Epidermal melanocyte (primary cell): ENCODE measurements around the gene KRT40.

Experiments
- DNase-seq: peaks from one replicate; pipeline ENCODE4 v3.0.0; 2011; ENCODE audit warnings: low spot score; ENCODE audit not compliant: insufficient read length

KRT40 gene

DNA sequence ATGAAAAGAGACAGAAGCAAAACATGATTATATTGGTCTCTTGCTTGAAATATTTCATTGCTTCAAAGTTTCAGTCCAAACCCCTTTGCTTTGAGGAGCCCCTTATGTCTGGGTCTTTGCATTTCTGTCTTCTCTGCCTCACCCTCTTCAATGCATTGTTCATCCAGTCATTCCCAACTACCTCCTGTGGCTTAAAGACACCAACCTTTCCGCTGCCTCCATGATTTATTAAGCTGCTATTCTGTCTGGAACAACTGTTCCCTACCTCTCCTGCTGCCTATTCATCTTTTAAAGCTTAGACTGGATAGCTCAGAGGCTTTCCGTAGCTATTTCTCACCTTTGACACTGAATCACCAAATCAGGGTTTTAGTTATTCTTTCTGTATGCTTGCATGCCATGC, 13.2 kb upstream of the KRT40 start:
- DNase-seq = no peak

DNA sequence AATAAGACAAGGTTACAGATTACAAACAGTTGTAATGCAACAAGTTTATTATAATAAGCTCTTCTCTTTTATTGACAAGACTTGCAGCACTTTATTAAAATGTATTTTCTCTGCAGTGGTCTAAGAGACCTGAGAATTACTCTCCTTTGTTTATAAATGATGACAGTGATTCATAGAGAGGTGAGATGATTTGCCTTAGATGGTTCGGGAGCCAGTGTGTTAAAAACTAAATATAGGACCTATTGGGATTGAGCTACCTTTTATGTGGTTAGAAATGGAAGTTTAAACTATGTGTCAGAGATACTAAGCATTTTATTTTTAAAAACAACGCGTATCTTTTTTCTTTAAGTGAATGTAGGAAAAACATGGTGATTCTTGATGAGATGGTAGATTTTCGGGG, 12.7 kb upstream of the KRT40 start:
- no peak for DNase-seq

DNA sequence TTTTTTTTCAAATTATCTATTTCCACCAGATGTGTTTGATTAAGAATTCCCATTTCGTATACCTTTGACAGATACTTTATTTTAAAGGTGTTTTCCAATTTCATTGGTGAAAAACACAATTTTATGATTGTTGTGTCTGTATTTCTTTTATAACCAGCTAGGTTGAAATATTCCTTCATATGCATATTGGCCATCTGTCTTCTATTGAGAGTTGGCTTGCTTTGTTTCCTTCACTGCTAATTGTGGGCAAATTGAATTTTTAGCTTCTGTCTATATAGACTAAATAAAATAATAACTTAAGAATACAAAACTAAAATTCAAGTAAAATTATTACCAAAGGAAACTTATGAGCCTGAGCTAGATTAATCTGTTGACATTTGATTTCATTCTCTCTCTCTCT, 11.0 kb upstream of the KRT40 start:
- no peak for DNase-seq

DNA sequence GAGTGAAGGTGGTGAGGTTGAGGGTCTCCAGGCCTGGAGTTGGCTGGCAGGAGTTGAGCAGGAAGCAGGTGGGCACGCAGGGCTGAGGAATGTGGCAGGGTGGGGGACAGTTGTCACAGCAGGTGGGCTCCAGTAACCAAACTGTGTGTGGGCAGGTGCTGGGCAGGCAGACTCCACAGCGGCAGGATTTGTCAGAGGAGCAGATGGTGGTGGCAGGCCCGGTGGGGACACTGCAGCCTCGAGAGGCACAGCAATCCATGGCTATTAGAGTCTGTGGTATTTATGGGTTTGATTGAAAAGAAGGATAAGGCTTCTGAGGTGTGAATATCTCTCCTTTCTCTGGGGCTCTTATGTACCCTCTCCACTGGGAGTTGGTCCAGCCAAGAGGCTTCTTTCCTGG, 9.7 kb upstream of the KRT40 start, which contains the start of gene KRTAP3-3:
Gene KRTAP3-3 (minus strand): TSS at position 326 of the 400 bp plus-strand sequence. CDS start 67 bp downstream, at position 259.
- no peak for DNase-seq

DNA sequence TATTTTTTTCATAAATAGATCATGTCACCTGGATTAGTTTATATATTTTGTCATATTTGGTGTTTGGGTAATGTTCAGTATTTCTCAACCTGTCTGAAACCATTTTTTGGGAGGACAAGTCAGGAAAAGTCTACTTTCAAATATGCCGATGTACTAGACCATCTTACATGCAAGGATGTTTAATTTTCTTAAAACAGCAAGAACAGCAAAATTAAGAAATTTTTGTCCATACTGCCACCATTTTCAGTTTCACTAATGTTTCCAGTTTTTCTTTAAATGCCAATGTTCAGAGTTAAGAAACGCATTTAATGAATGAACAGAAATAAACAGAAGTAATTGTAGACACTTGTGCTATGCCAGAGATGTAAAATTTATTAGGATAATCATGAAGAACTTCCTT, 9.0 kb upstream of the KRT40 start:
- DNase-seq = no peak

DNA sequence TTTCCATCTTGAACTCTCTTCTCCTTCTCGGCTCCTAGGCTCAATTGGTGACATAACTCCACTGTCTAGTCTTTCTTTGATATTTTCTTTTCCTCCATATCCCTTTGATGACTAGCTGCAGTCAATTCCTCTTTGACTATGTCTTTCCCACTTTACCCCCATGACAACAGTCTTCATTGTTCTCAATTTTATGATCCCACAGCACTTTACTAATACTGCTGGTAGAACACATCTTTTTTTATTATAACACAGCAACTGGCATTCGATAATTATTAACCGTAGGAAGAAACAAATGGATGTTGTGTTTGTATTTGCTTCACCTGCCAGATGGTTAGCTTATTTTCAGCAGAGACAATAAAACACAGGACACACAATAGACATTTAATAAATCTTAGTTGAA, 8.5 kb upstream of the KRT40 start:
- DNase-seq = no peak

DNA sequence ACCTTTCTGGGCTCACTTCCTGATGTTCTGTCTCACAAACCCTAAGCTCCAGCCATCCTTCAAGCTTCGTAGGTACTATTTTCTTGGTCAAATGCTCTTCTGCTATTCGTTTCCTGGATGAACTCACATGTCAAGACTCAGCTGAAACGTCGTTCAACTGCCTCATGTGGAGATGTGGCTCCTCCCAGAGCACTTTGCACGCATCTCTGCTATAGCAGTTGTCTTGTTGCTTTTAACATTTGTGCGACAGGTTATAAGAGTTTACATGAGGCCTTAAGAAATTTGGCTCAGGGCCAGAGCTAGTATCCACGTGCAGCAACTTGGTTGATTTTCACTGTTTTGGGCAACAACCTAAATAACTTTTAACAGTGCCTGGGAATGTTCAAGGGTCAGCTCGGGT, 2.8 kb upstream of the KRT40 start:
- DNase-seq = no peak

DNA sequence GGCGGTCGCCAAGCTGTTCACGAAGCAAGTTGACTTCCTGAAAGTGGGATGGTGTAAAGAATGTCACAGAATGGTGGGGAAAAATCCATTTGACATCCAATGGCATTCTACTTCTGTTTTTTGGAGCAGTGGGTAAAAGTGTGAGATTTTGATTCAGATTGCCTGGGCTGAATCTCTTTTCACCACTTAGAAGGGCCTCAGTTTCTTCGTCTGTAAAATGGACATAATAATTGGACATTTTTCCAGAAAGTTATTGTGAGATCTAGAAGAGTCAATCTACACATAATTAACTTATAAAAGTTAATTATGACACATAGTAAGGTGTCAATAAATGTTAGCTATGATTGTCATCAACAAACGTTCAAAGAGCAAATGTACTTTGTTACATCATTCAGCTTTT, 3.0 kb downstream of the KRT40 start:
- DNase-seq = no peak

DNA sequence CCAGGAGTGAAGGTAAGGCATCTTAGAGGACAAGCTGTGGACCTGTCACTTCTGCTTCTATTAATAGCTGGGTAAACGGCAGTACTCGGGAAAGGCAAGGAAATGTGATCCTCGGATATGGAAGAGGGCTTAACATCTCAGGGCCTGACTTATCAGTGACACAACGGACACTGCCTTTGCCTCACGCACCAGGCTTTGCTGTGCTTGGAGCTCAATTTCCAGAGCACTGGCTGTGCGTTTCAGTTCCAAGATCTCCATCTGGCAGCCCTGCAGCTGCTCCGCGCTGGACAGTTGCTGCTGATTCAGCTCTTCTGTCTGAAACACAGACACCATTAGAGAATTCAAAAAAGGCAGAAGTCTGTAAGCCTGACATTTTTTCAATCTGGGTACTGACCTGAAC, 3.5 kb downstream of the KRT40 start:
- DNase-seq = no peak

DNA sequence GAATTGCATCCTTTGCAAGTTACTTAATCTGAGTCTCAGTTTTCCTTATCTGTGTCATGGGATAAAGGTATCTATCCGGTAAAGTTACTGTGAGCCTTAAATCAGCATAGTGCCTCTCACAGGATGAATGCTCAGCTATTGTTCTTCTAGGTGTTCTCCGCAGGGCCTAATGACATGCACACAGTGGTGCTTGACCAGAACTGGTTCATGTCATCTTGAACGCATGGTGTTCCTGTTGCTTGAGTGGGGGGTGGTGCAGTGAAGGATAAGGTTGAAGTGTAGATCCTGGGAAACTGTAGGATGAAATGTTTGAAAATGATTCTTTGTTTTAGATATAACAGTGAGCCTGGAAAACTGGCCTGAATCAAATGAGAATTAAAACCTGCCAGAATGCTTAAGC, 4.0 kb downstream of the KRT40 start:
- no peak for DNase-seq

DNA sequence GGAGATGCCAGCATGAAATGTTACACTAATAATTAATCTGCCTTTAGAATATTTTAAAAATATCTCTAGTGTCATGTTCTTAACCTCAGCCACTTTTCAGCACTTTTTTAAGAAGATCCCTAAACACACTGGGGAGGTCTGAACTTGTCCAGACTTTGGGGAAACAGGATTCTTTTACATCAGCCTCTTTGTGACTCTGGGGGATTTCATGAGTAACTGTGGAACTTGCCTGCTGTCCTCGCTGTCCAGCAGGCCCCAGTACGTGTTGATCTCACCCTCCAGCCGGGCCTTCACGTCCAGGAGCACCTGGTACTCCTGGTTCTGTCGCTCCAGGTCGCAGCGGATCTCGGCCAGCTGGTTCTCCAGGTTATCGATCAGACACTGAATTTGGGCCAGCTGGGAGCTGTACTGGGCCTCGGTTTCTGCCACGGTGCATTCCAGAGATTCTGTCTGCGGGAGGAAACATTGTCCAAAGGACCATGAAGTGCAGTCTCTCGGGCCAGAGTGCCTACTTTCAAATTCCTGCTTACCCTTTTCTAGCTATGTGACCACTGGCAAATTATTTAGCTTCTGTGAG, 5.5 kb downstream of the KRT40 start:
- DNase-seq = no peak

DNA sequence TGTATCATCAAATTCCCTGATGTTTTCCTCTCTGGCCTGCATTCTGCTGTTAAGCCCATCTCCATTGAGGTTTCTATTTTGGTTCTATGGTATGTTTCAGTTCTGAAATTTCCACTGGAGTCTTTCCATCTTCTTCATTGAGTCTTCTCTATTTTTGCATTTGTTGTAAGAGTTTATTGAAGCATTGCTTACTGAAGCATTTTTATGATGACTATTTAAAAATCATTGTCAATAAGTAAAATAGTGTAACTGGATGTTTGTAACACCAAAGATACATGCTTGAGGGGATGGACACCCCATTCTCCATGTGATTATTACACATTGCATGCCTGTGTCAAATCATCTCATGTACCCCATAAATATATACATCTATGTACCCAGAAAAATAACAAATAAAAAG, 8.6 kb downstream of the KRT40 start:
- no peak for DNase-seq

DNA sequence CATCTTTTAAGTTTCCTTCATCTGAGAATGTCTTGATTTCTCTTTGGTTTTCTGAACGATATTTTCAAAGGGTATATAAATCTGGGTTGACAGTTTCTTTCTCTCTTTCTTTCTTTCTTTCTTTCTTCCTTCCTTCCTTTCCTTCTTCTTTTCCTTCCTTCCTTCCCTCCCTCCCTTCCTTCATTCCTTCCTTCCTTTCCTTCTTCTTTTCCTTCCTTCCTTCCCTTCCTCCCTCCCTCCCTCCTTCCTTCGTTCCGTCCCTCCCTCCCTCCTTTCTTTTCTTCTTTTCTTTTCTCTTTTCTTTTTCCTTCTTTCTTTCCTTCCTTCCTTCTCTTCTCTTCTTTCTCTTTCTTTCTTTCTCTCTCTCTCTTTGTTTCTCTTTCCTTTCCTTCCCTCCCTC, 9.8 kb downstream of the KRT40 start:
- DNase-seq = no peak

DNA sequence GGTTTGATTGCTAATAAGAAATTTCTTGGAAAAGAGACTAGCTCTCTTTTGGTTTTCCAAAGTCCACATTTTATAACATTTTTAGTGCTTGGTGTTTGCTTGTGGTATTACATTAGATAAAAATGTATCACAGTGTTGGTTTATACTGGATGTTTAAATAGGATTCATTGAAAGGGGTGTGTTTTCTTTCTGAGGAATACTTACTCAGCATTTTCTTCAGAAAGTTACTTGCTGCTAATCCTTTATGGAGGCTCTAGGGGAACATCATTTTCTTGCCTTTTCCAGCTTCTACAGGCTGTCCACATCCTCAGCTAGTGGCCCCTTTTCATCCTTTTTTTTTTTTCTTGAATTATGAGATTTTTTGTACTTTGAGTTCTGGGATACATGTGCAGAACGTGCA, 16.5 kb downstream of the KRT40 start:
- no peak for DNase-seq

DNA sequence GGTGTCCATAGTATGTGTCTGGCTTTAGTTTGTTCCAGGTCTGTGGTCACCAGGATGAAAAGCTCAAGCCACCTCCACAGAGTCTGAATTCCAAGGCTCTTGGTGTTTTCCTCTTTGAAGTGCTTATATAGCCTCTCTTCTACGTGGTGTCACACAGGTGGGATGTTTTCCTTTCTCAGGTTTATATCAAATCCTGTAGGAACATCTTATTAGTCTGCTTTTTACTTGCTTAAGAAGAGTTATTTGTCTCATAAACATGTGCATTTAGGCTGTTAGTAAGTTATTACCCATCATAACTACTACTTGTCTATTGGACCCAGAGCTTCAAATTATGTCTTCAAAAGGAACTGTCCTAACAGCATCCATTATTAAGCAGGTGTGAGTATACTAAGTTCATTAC, 17.3 kb downstream of the KRT40 start, which contains the start of gene KRT39:
Gene KRT39 (minus strand): TSS at position 101 of the 400 bp plus-strand sequence. CDS start 92 bp downstream, at position 9.
- DNase-seq = no peak

DNA sequence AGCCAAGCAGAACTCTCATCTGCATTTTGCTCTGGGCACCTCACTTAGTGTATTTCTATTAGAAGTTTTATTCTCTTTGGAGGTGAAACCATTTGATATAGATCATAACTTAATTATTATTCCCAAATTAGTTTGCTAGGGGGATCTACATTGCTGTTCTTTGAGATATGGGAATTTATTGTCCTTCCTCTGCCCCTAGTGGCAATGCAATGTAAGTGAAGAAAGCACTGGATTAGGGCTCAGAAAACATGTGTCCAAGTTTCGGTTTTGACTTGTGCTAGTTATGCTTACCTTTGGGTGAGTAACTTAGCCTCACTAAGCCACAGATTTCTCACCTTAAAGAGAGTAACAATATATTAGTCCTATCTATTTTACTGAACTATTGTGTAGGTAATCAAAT, 20.3 kb downstream of the KRT40 start:
- no peak for DNase-seq

DNA sequence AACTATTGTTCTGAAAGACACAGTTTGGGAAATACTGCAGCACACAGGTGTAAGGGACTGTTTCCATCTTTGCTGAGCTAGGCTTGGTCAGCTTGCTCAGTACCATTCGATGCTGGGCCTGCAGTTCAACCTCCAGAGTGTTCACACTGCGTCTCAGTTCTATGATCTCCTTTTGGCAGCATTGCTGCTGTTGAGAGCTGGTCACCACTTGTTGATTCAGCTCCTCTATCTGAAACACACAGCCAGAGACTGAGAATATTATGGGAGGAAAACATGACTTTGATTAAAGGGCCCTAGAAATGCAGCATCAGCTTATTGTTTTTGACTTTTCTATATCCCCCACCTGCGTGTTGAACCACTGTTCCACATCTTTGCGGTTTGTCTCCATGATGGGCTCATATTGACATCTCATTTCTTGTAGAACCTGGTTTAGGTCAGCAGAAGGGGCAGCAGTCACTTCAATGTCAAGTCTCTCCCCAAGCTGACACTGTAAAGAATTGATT, 22.0 kb downstream of the KRT40 start:
- DNase-seq = no peak

DNA sequence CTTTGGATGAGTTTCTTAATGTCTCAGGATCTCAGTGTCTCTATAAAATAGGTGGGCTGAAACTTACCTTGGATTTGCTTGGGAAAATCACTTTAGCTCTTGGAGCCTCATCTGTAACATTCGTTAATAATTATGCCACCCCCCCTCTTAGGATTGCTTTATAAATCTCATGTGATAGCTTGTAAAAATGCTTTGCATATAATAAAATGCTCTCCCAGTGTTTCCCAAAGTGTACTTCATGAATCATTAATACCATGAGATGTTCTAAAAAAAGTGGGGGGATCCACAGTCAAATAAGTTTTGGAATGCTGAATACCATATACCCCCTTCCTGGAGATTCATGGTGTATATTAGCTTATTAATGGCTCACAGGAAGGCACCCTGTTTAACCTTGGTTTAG, 22.5 kb downstream of the KRT40 start:
- no peak for DNase-seq

DNA sequence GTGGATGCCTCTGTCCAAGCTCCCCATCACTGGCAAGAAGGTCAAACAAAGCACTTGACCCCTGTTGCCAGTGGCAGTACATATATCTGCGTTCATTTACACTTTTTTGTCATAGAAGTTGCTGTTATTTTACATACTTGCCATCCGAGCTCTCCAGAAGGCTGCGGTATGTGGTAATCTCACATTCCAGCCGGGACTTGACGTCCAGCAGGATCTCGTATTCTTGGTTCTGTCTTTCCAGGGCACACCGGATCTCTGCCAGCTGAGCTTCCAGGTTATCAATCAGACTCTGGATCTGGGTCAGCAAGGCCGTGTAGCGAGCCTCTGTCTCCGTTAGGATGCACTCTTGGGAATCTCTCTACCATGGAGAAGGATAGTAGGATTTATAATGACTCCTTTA, 24.0 kb downstream of the KRT40 start:
- DNase-seq = no peak

DNA sequence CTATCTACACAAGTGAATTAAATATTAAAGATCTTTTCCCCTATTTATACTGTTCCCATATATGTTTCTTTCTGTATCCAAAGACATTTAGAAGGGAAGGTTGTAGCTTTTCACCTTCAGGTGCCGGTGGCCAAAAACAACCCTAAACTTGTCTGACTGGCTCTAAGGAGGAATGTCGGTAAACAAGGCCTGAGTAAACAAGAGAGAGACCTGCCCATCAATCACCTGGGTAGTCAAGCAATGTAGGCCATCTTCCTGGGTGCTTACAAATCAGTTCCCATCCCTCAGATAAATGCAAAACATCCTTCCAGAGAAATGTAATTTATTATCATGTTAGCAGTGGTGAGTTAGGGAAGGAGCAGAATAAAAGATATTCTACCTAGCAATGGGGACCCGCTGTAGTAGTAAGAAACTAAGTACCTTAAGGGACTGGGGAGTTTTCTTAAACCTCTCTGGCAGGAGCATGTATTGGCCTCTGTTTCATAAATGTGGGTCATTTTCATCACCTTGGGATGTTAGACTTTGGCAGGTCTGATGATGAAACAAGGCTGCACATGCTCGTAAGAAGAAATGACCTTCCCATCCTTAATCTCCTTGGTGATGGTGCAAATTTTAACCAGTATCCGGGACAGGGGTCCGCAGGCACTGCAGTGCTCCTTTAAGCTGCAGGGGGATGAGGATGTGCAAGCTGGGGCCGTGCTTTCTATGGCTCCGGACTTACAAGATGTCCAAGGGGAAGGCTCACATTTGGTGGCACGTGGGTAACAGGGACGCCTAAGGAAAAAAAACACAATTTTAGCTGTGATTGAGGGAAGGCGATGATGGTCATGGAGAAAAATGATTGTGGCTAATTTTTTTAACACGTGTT, 25.8 kb downstream of the KRT40 start:
- no peak for DNase-seq

DNA sequence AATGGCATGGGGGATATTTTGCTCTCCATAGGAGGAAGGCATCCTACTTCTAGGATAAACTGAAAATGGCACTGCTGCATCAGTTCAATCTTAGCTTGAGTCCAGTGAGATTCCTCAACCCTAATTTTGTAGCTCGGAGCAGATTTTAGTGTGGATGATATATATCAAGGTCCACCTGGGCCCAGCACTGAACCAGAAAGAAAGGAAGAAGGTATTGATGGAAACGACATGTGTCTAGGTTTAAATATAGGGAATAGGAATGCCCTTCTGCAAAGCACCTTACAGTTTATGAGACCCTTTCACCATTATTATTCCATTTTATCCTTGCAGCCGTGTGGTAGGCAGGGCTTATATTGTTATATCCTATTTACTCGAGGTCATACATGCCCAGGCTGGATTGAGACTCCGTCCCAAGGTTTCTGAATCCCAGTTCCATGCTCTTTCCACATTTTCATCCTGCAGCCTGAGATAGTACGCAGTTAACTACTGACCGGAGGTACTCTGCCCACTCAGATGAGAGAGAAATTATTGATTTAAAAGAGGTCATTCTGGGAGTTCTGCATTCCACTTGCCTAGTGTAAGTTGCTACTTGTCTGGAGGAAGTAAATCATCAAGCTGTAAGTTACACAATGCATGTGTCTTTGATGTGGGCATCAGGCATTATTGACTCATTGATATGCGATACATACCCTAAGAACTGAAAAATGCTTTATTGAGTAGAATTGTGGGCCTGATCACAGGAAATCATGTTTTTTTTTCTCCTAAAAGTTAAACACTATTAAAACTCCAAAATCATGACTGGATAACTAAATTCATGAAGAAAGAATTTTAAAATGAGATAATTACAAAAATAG, 27.5 kb downstream of the KRT40 start:
- DNase-seq = no peak

DNA sequence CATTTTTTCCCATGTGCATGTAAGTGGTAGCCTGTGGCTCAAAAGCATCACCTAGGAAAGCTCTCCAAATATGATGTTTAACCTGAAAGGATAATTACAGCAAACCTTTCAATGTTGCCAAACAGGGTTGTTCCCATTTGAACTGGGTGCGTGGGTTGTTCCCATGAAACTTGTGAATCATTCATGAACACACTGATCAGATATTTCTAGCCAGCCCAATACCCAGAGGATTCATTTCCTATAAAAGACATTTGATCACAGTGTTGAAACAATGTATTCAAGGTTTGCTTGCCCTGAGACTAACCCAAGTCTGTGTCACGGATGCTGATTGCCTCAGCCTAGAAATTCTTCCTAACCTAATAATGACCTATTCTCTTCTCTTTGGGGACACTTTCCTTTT, 30.2 kb downstream of the KRT40 start:
- DNase-seq = no peak
